C4-2B (cell line): ENCODE results near the gene TEFM.
"Not testable (repeated sequence)": the region's sequence is repeated elsewhere in the genome, so short reads cannot be mapped to it uniquely, and the experiment has no call there.

Experiments
- H3K27ac ChIP-seq: fragments of 450-650 bp; 2 replicates; pipeline ENCODE4 v1.5.1; 2017
- ZFX ChIP-seq: fragments of 450-650 bp; IDR thresholded peaks from 2 replicates; pipeline ENCODE4 v1.6.1; 2017
- TF ChIP-seq, protein P1 (sequence below): fragments of 450-650 bp; conservative IDR thresholded peaks from 2 replicates; pipeline ENCODE4 v1.5.1; 2017; ENCODE audit warnings: mild to moderate bottlenecking

TEFM gene

GRCh38 chr17:30942308-30943079 lies 36.5 kb upstream of the TEFM start:
- no peak for TF ChIP-seq ZFX
- TF ChIP-seq, protein P1, sequence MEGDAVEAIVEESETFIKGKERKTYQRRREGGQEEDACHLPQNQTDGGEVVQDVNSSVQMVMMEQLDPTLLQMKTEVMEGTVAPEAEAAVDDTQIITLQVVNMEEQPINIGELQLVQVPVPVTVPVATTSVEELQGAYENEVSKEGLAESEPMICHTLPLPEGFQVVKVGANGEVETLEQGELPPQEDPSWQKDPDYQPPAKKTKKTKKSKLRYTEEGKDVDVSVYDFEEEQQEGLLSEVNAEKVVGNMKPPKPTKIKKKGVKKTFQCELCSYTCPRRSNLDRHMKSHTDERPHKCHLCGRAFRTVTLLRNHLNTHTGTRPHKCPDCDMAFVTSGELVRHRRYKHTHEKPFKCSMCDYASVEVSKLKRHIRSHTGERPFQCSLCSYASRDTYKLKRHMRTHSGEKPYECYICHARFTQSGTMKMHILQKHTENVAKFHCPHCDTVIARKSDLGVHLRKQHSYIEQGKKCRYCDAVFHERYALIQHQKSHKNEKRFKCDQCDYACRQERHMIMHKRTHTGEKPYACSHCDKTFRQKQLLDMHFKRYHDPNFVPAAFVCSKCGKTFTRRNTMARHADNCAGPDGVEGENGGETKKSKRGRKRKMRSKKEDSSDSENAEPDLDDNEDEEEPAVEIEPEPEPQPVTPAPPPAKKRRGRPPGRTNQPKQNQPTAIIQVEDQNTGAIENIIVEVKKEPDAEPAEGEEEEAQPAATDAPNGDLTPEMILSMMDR = no peak
- no peak overlapping the region for H3K27ac ChIP-seq

- no peak for TF ChIP-seq ZFX
- TF ChIP-seq, protein P1 = no peak
- no peak overlapping the region for H3K27ac ChIP-seq
These were observed 33.1 kb upstream of the TEFM start for GRCh38 chr17:30939051-30939689.

DNA sequence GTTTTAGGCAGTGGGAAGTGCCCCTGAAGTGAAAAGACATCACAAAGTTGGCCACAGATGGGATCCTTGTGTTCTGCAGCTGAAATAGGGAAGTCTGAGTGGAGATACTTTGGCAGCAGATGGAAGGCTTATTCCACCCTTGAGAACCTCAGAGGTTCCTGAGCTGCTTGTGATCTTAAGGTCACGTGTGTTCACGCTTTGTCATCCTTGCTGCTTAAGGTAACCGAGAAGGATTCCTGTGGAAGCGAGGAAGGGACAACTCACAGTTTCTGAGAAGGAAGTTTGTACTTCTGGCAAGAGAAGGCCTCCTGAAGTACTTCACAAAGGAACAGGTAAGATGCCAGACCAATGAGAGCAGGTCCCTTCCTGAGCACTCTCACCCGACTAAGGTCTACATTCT lies 27.9 kb upstream of the TEFM start:
- TF ChIP-seq, protein P1 = no peak
- no peak for TF ChIP-seq ZFX
- H3K27ac ChIP-seq = no peak overlapping the region

- H3K27ac ChIP-seq = not testable (repeated sequence)
These were observed 25.5 kb upstream of the TEFM start for GRCh38 chr17:30931582-30931981.

GRCh38 chr17:30930495-30930894 lies 24.5 kb upstream of the TEFM start:
- no peak overlapping the region for H3K27ac ChIP-seq
- TF ChIP-seq, protein P1 = no peak
- no peak for TF ChIP-seq ZFX

- H3K27ac ChIP-seq = not testable (repeated sequence)
These were observed 23.8 kb upstream of the TEFM start for GRCh38 chr17:30929861-30930260.

GRCh38 chr17:30929081-30929633 lies 23.1 kb upstream of the TEFM start:
- no peak for TF ChIP-seq ZFX
- TF ChIP-seq, protein P1 = no peak
- no peak overlapping the region for H3K27ac ChIP-seq

- H3K27ac ChIP-seq = no peak overlapping the region
- no peak for TF ChIP-seq ZFX
- TF ChIP-seq, protein P1 = no peak
These were observed 22.5 kb upstream of the TEFM start for GRCh38 chr17:30928584-30928983.
